ENCODE data around the gene DOCK4.

DNA sequence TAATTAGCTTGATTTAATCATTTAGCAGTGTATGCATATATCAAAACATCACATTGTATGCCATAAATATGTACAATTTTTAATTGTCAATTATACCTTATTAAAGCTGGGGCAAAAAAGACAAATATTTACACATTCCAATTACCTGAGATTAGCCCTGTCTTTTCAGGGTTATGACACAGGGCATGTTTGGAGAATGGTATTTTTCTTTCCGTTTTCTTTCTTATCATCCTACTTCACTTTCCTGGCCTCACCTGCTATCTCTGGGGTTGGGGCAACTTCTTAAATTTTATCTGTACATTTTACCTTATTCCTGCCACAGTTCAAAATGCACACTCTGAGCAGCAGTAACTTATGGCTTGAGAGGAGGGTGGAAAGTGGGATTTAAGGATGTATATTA, 285.9 kb downstream of the DOCK4 start:
- TF ChIP-seq MAX (IDR thresholded peaks at IDR 0.05) (no peak), REST (IDR thresholded peaks at IDR 0.05; ENCODE audit: low read depth) (no peak), EGR1 (IDR thresholded peaks at IDR 0.05) (no peak), TEAD4 (IDR thresholded peaks at IDR 0.05) (no peak), CREB1 (IDR thresholded peaks at IDR 0.05; ENCODE audit: low read depth) (no peak), CEBPB (IDR thresholded peaks at IDR 0.05) (no peak), YY1 (IDR thresholded peaks at IDR 0.05; ENCODE audit: low read depth) (no peak), TAF1 (IDR thresholded peaks at IDR 0.05; ENCODE audit: low read depth) (no peak), RAD21 (IDR thresholded peaks at IDR 0.05; ENCODE audit: low read depth) (no peak), EP300 (IDR thresholded peaks at IDR 0.05; ENCODE audit: borderline replicate concordance) (no peak), FOXM1 (IDR thresholded peaks at IDR 0.05; ENCODE audit: borderline replicate concordance, low read depth) (no peak), NFIC (IDR thresholded peaks at IDR 0.05) (no peak)
